ENCODE data around the gene PLCB1.

PLCB1 gene

GRCh38 chr20:8362457-8362856 lies 230.4 kb downstream of the PLCB1 start:
- in situ Hi-C loops (cut with HindIII; ENCODE audit: low sequenced_read_pairs): no loop called here
- TF ChIP-seq CTCF (IDR thresholded peaks at IDR 0.05; ENCODE audit: low read depth, low read length, missing control alignments): no peak
- H3K4me3 ChIP-seq (ENCODE audit: low read depth, low read length): no peak overlapping the region
- no peak for DNase-seq (ENCODE audit: low read depth)

GRCh38 chr20:8363970-8364733 lies 232.1 kb downstream of the PLCB1 start:
- no peak overlapping the region for H3K4me3 ChIP-seq (ENCODE audit: low read depth, low read length)
- TF ChIP-seq CTCF (IDR thresholded peaks at IDR 0.05; ENCODE audit: low read depth, low read length, missing control alignments): no peak
- in situ Hi-C loops (cut with HindIII; ENCODE audit: low sequenced_read_pairs): no loop called here
- DNase-seq (ENCODE audit: low read depth): no peak

- no peak for DNase-seq (ENCODE audit: low read depth)
- in situ Hi-C loops (cut with HindIII; ENCODE audit: low sequenced_read_pairs): no loop called here
- no peak for TF ChIP-seq CTCF (IDR thresholded peaks at IDR 0.05; ENCODE audit: low read depth, low read length, missing control alignments)
- H3K4me3 ChIP-seq (ENCODE audit: low read depth, low read length): no peak overlapping the region
Observed at GRCh38 chr20:8364734-8365078, 232.6 kb downstream of the PLCB1 start.

GRCh38 chr20:8365634-8366033 lies 233.6 kb downstream of the PLCB1 start:
- TF ChIP-seq CTCF (IDR thresholded peaks at IDR 0.05; ENCODE audit: low read depth, low read length, missing control alignments): no peak
- in situ Hi-C loops (cut with HindIII; ENCODE audit: low sequenced_read_pairs): no loop called here
- H3K4me3 ChIP-seq (ENCODE audit: low read depth, low read length): no peak overlapping the region
- no peak for DNase-seq (ENCODE audit: low read depth)

- TF ChIP-seq CTCF (IDR thresholded peaks at IDR 0.05; ENCODE audit: low read depth, low read length, missing control alignments): no peak
- H3K4me3 ChIP-seq (ENCODE audit: low read depth, low read length): no peak overlapping the region
- in situ Hi-C loops (cut with HindIII; ENCODE audit: low sequenced_read_pairs): no loop called here
Observed at GRCh38 chr20:8366303-8366923, 234.3 kb downstream of the PLCB1 start.

GRCh38 chr20:8367689-8368088 lies 235.6 kb downstream of the PLCB1 start:
- H3K4me3 ChIP-seq (ENCODE audit: low read depth, low read length): no peak overlapping the region

More at GRCh38 chr20:8366303-8366923, 234.3 kb downstream of the PLCB1 start:
- DNase-seq (ENCODE audit: low read depth): no peak

More at GRCh38 chr20:8367689-8368088, 235.6 kb downstream of the PLCB1 start:
- in situ Hi-C loops (cut with HindIII; ENCODE audit: low sequenced_read_pairs): no loop called here
- TF ChIP-seq CTCF (IDR thresholded peaks at IDR 0.05; ENCODE audit: low read depth, low read length, missing control alignments): no peak
- no peak for DNase-seq (ENCODE audit: low read depth)
